Measurements from ENCODE around the gene DNPEP.

DNPEP gene

GRCh38 chr2:219420687-219421086, 33.0 kb upstream of the DNPEP start:
- Histone ChIP-seq H3K27ac (ENCODE audit: extremely low read depth, low read depth, low read length) (no peak overlapping the region), H3K9me3 (ENCODE audit: control insufficient read depth, insufficient read depth, low read depth, low read length) (no peaks in the 10 kb centered on the region), H3K4me1 (ENCODE audit: control insufficient read depth, insufficient read depth, low read length) (no peaks in the 10 kb centered on the region), H3K36me3 (ENCODE audit: control insufficient read depth in 2 of 2, insufficient read depth in 1 of 2, low read length in 2 of 2) (no peaks in the 10 kb centered on the region), H3K4me3 (ENCODE audit: low read depth, low read length) (no peak overlapping the region)
- ChIA-PET CTCF (no interaction called here), POLR2A (no interaction called here)
- no peak for TF ChIP-seq ZNF610 (tag by site-specific recombination; IDR thresholded peaks at IDR 0.05; ENCODE audit: borderline replicate concordance)
- TF ChIP-seq KLF1 (tag by site-specific recombination; IDR thresholded peaks at IDR 0.05), result no peak
- TF ChIP-seq PBX3 (CRISPR knock-in tag; IDR thresholded peaks at IDR 0.05), result no peak
- no peak for TF ChIP-seq ZNF280D (tag by site-specific recombination; IDR thresholded peaks at IDR 0.05)
- no peak for TF ChIP-seq ZNF521 (tag by site-specific recombination; IDR thresholded peaks at IDR 0.05)
- no peak for TF ChIP-seq MZF1 (tag by site-specific recombination; IDR thresholded peaks at IDR 0.05; ENCODE audit: borderline replicate concordance)
- no peak for TF ChIP-seq ZNF626 (tag by site-specific recombination; IDR thresholded peaks at IDR 0.05)

GRCh38 chr2:219419331-219420197, 31.9 kb upstream of the DNPEP start:
- TF ChIP-seq SALL2 (tag by site-specific recombination; IDR thresholded peaks at IDR 0.05; ENCODE audit: borderline replicate concordance) (no peak), ZNF610 (tag by site-specific recombination; IDR thresholded peaks at IDR 0.05; ENCODE audit: borderline replicate concordance) (no peak), ZNF341 (tag by site-specific recombination; IDR thresholded peaks at IDR 0.05; ENCODE audit: low read depth) (no peak), KLF1 (tag by site-specific recombination; IDR thresholded peaks at IDR 0.05) (peak; percentile 31; the same call in 1 of the 2 replicates), ZNF664 (tag by site-specific recombination; IDR thresholded peaks at IDR 0.05) (peak; percentile 82), ZNF274 (IDR thresholded peaks at IDR 0.05; ENCODE audit: low read length) (no peak), ZNF274 (tag by site-specific recombination; IDR thresholded peaks at IDR 0.05; ENCODE audit: borderline replicate concordance) (no peak)
- Histone ChIP-seq H3K4me3 (ENCODE audit: low read depth, low read length) (no peak overlapping the region), H3K36me3 (ENCODE audit: control insufficient read depth in 2 of 2, insufficient read depth in 1 of 2, low read length in 2 of 2) (no peaks in the 10 kb centered on the region), H3K4me1 (ENCODE audit: control insufficient read depth, insufficient read depth, low read length) (no peaks in the 10 kb centered on the region), H3K27ac (ENCODE audit: extremely low read depth, low read depth, low read length) (no peak overlapping the region), H3K9me3 (ENCODE audit: control insufficient read depth, insufficient read depth, low read depth, low read length) (no peaks in the 10 kb centered on the region)
- CTCF ChIA-PET, result interaction anchor here (1.3 kb wide), 1 partner anchor 17 kb away, joined by 7 read pairs; no protein-coding TSS in a partner anchor
- POLR2A ChIA-PET, result no interaction called here

- ChIA-PET CTCF (interaction anchor here (1.3 kb wide), 1 partner anchor 16 kb away, joined by 7 read pairs; no protein-coding TSS in a partner anchor), POLR2A (no interaction called here)
- no peak overlapping the region for H3K27ac ChIP-seq (ENCODE audit: extremely low read depth, low read depth, low read length)
- H3K4me3 ChIP-seq (ENCODE audit: low read depth, low read length), result no peak overlapping the region
- no peaks in the 10 kb centered on the region for H3K9me3 ChIP-seq (ENCODE audit: control insufficient read depth, insufficient read depth, low read depth, low read length)
- no peaks in the 10 kb centered on the region for H3K4me1 ChIP-seq (ENCODE audit: control insufficient read depth, insufficient read depth, low read length)
- no peak for TF ChIP-seq ZNF335 (tag by site-specific recombination; conservative IDR thresholded peaks at IDR 0.05)
- TF ChIP-seq SCRT1 (tag by site-specific recombination; IDR thresholded peaks at IDR 0.05; ENCODE audit: borderline replicate concordance), result no peak
- no peak for TF ChIP-seq INSM2 (tag by site-specific recombination; IDR thresholded peaks at IDR 0.05)
- no peak for TF ChIP-seq ZNF350 (tag by site-specific recombination; IDR thresholded peaks at IDR 0.05)
- TF ChIP-seq ZNF76 (tag by site-specific recombination; IDR thresholded peaks at IDR 0.05; ENCODE audit: borderline replicate concordance, low read depth), result no peak
- TF ChIP-seq ZNF202 (tag by site-specific recombination; IDR thresholded peaks at IDR 0.05; ENCODE audit: borderline replicate concordance), result no peak
- no peak for TF ChIP-seq ZNF423 (tag by site-specific recombination; IDR thresholded peaks at IDR 0.05)
- no peak for TF ChIP-seq ZNF510 (tag by site-specific recombination; IDR thresholded peaks at IDR 0.05; ENCODE audit: insufficient replicate concordance)
- no peak for TF ChIP-seq ZNF354C (tag by site-specific recombination; IDR thresholded peaks at IDR 0.05; ENCODE audit: borderline replicate concordance, low read depth)
- TF ChIP-seq ZNF792 (tag by site-specific recombination; IDR thresholded peaks at IDR 0.05), result no peak
- TF ChIP-seq ZNF513 (tag by site-specific recombination; IDR thresholded peaks at IDR 0.05), result no peak
- no peak for TF ChIP-seq ZNF677 (tag by site-specific recombination; IDR thresholded peaks at IDR 0.05)
- no peaks in the 10 kb centered on the region for H3K36me3 ChIP-seq (ENCODE audit: control insufficient read depth in 2 of 2, insufficient read depth in 1 of 2, low read length in 2 of 2)
Measured at GRCh38 chr2:219419012-219419324, 31.3 kb upstream of the DNPEP start.
